GM12878 (cell line): ENCODE data around the gene TMCO6. TPM values are rescaled to one million over a fixed set of nuclear protein-coding genes. Genes with fewer than 3 reads are reported as not detected.
A peak's percentile ranks its signal among the peaks of the same experiment; 100 is the strongest.

Experiments
- BACH1 ChIP-seq: fragments of 450-650 bp; IDR thresholded peaks from 2 replicates; pipeline ENCODE4 v1.6.1; 2017; ENCODE audit warnings: mild to moderate bottlenecking, borderline replicate concordance
- DPF2 ChIP-seq: fragments of 450-650 bp; IDR thresholded peaks from 2 replicates; pipeline ENCODE4 v1.6.1; 2017; ENCODE audit warnings: mild to moderate bottlenecking
- HDAC2 ChIP-seq: fragments of 200-600 bp; sonication (generic); IDR thresholded peaks from 2 replicates; pipeline ENCODE4 v1.6.1; 2017
- HDGF ChIP-seq: fragments of 450-650 bp; IDR thresholded peaks from 2 replicates; pipeline ENCODE4 v1.6.1; 2016; ENCODE audit warnings: antibody characterized with exemption
- IKZF2 ChIP-seq, 2 experiments: fragments of 450-650 bp; IDR thresholded peaks; 2 replicates each; pipeline ENCODE4 v1.6.1; 2017; ENCODE audit warnings: mild to moderate bottlenecking in 2 of 2, moderate library complexity in 2 of 2
- NFIC ChIP-seq: IDR thresholded peaks from 2 replicates; pipeline ENCODE4 v1.6.1; 2012; ENCODE audit warnings: low read depth, mild to moderate bottlenecking, inconsistent platforms, low read length, moderate library complexity
- PAX8 ChIP-seq: fragments of 450-650 bp; IDR thresholded peaks from 2 replicates; pipeline ENCODE4 v1.6.1; 2017; ENCODE audit warnings: mild to moderate bottlenecking, moderate library complexity
- ZNF622 ChIP-seq: fragments of 450-650 bp; IDR thresholded peaks from 2 replicates; pipeline ENCODE4 v1.6.1; 2017; ENCODE audit warnings: mild to moderate bottlenecking, inconsistent platforms
- polyA plus RNA-seq, 11 experiments: library from polyadenylated mRNA; depleted of rRNA in 4 of 11; unstranded in 6 of 11; stranded (reverse) in 5 of 11; fragments of >200 nt; fragmentation: Nextera tagmentation in 4 of 11; fragmentation: Illumina TruSeq in 1 of 11; extraction: Ambion mirVana in 4 of 11; extraction: Trizol in 1 of 11; gene quantifications; 1 replicate in 1 of 11; 2 replicates in 10 of 11; pipeline versions ENCODE4 v1.2.1 to v1.2.3, GENCODE V29; 2011 to 2016; ENCODE audit warnings: inconsistent platforms in 2 of 11, missing spikeins in 2 of 11, low read depth in 1 of 11
- total RNA-seq, 4 experiments: library from RNA; depleted of rRNA in 3 of 4; stranded (reverse); fragments of >200 nt in 3 of 4; fragmentation: Illumina TruSeq in 1 of 4; extraction: Trizol in 1 of 4; gene quantifications; 2 replicates each; pipeline versions ENCODE4 v1.2.1 to v1.2.3, GENCODE V29; 2013 to 2021
- TF ChIP-seq, protein P1 (sequence below): fragments of 450-650 bp; formaldehyde crosslinking; IDR thresholded peaks from 2 replicates; pipeline ENCODE4 v1.5.0; 2022; ENCODE audit warnings: mild to moderate bottlenecking, missing genetic modification characterization
- TF ChIP-seq, protein P2 (sequence below): fragments of 150-350 bp; IDR thresholded peaks from 2 replicates; pipeline ENCODE4 v1.6.1; 2014; ENCODE audit warnings: mild to moderate bottlenecking, low read depth, low read length
- TF ChIP-seq, protein P3 (sequence below): fragments of 450-650 bp; IDR thresholded peaks from 2 replicates; pipeline ENCODE4 v1.6.1; 2016; ENCODE audit warnings: mild to moderate bottlenecking
- TF ChIP-seq, protein P4 (sequence below): IDR thresholded peaks from 2 replicates; pipeline ENCODE4 v1.6.1; 2011; ENCODE audit warnings: low read depth, low read length, improper control_type of control experiment, borderline replicate concordance
- TF ChIP-seq, protein P5 (sequence below): IDR thresholded peaks from 2 replicates; pipeline ENCODE4 v1.6.1; 2011; ENCODE audit warnings: borderline replicate concordance, low read depth, mild to moderate bottlenecking, moderate library complexity, mixed read lengths, low read length; ENCODE audit not compliant: insufficient read depth; ENCODE audit errors: extremely low read length
- TF ChIP-seq, protein P6 (sequence below): fragments of 450-650 bp; conservative IDR thresholded peaks from 2 replicates; pipeline ENCODE4 v1.6.1; 2017; ENCODE audit warnings: mild to moderate bottlenecking, moderate library complexity

The TMCO6 gene
- total and polyA plus RNA-seq, 10 of the 15 experiments (the other 5 are each of a cell fraction or from before 2014, with no cell fraction given): 4.1 to 21.6 (median 11.7) TPM

DNA sequence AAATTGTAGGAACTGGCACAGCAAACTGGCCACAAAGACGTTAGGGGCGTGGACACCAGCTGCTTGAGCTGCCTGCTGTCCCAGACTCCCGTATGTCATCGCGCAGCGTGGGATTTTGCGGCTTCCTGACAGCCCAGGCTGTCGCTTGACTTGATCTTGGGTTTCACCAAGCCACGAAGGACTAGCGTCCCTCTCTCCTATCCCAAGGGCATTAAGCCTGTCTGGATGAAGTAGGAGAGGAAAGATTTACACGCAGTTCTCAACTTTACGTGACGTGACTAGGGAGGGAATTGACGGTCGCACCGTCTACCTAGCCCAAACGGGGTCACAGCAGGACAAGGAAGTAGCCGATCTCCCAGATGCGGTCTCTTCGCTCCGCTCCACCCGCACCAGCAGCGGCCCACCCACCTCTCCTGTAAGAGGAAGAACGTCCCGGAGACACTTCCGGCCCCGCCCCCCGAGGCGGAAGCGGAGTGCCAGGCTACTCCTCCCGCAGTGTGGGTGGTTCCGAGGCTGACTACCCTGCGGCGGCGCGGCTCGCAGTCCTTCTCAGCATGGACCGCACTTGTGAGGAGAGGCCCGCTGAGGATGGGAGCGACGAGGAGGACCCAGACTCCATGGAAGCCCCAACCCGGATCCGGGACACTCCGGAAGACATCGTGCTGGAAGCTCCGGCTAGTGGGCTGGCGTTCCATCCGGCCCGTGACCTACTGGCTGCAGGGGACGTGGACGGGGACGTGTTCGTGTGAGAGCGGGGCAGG, 25.3 kb downstream of the TMCO6 start, which contains the start of gene WDR55 (continued):
- TF ChIP-seq, protein P1, sequence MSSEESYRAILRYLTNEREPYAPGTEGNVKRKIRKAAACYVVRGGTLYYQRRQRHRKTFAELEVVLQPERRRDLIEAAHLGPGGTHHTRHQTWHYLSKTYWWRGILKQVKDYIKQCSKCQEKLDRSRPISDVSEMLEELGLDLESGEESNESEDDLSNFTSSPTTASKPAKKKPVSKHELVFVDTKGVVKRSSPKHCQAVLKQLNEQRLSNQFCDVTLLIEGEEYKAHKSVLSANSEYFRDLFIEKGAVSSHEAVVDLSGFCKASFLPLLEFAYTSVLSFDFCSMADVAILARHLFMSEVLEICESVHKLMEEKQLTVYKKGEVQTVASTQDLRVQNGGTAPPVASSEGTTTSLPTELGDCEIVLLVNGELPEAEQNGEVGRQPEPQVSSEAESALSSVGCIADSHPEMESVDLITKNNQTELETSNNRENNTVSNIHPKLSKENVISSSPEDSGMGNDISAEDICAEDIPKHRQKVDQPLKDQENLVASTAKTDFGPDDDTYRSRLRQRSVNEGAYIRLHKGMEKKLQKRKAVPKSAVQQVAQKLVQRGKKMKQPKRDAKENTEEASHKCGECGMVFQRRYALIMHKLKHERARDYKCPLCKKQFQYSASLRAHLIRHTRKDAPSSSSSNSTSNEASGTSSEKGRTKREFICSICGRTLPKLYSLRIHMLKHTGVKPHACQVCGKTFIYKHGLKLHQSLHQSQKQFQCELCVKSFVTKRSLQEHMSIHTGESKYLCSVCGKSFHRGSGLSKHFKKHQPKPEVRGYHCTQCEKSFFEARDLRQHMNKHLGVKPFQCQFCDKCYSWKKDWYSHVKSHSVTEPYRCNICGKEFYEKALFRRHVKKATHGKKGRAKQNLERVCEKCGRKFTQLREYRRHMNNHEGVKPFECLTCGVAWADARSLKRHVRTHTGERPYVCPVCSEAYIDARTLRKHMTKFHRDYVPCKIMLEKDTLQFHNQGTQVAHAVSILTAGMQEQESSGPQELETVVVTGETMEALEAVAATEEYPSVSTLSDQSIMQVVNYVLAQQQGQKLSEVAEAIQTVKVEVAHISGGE (CRISPR knock-in tag): peak; percentile 68
- TF ChIP-seq HDGF (no peak), ZNF622 (no peak), PAX8 (0 out of 2 replicates have a peak, but pooled peaks have one; percentile 29), DPF2 (peak; percentile 66), IKZF2 (IDR thresholded peaks at IDR 0.05) (peak; percentile 60 to 65; a peak in 3 of 4 replicates), NFIC (no peak), BACH1 (no peak; the same call in 1 of the 2 replicates), HDAC2 (no peak)
- TF ChIP-seq, protein P2, sequence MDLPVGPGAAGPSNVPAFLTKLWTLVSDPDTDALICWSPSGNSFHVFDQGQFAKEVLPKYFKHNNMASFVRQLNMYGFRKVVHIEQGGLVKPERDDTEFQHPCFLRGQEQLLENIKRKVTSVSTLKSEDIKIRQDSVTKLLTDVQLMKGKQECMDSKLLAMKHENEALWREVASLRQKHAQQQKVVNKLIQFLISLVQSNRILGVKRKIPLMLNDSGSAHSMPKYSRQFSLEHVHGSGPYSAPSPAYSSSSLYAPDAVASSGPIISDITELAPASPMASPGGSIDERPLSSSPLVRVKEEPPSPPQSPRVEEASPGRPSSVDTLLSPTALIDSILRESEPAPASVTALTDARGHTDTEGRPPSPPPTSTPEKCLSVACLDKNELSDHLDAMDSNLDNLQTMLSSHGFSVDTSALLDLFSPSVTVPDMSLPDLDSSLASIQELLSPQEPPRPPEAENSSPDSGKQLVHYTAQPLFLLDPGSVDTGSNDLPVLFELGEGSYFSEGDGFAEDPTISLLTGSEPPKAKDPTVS: 0 out of 2 replicates have a peak, but pooled peaks have one; percentile 23
- TF ChIP-seq, protein P3, sequence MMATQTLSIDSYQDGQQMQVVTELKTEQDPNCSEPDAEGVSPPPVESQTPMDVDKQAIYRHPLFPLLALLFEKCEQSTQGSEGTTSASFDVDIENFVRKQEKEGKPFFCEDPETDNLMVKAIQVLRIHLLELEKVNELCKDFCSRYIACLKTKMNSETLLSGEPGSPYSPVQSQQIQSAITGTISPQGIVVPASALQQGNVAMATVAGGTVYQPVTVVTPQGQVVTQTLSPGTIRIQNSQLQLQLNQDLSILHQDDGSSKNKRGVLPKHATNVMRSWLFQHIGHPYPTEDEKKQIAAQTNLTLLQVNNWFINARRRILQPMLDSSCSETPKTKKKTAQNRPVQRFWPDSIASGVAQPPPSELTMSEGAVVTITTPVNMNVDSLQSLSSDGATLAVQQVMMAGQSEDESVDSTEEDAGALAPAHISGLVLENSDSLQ: 0 out of 2 replicates have a peak, but pooled peaks have one; percentile 50
- TF ChIP-seq, protein P4, sequence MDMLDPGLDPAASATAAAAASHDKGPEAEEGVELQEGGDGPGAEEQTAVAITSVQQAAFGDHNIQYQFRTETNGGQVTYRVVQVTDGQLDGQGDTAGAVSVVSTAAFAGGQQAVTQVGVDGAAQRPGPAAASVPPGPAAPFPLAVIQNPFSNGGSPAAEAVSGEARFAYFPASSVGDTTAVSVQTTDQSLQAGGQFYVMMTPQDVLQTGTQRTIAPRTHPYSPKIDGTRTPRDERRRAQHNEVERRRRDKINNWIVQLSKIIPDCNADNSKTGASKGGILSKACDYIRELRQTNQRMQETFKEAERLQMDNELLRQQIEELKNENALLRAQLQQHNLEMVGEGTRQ: no peak
- TF ChIP-seq, protein P5, sequence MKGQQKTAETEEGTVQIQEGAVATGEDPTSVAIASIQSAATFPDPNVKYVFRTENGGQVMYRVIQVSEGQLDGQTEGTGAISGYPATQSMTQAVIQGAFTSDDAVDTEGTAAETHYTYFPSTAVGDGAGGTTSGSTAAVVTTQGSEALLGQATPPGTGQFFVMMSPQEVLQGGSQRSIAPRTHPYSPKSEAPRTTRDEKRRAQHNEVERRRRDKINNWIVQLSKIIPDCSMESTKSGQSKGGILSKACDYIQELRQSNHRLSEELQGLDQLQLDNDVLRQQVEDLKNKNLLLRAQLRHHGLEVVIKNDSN: no peak
- TF ChIP-seq, protein P6, sequence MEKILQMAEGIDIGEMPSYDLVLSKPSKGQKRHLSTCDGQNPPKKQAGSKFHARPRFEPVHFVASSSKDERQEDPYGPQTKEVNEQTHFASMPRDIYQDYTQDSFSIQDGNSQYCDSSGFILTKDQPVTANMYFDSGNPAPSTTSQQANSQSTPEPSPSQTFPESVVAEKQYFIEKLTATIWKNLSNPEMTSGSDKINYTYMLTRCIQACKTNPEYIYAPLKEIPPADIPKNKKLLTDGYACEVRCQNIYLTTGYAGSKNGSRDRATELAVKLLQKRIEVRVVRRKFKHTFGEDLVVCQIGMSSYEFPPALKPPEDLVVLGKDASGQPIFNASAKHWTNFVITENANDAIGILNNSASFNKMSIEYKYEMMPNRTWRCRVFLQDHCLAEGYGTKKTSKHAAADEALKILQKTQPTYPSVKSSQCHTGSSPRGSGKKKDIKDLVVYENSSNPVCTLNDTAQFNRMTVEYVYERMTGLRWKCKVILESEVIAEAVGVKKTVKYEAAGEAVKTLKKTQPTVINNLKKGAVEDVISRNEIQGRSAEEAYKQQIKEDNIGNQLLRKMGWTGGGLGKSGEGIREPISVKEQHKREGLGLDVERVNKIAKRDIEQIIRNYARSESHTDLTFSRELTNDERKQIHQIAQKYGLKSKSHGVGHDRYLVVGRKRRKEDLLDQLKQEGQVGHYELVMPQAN: peak; percentile 69
